ENCODE results near the gene NTPCR. TPM values are rescaled to one million over a fixed set of nuclear protein-coding genes. Genes with fewer than 3 reads are reported as not detected.

The NTPCR gene
- total RNA-seq, 1 donor from 2014 or later: 29.5 TPM

GRCh38 chr1:232958067-232958466 is 7.7 kb downstream of the NTPCR start:
- H3K36me3 ChIP-seq: peaks cover 32% of the 10 kb centered on the region
- no peaks in the 10 kb centered on the region for H3K27me3 ChIP-seq (ENCODE audit: low read depth)
- no peak for ATAC-seq
- intact Hi-C loops (cut with DNase I): no loop called here
- TF ChIP-seq CTCF (IDR thresholded peaks at IDR 0.05): no peak
- H3K9me3 ChIP-seq: peaks cover 5% of the 10 kb centered on the region
- no peak overlapping the region for H3K4me3 ChIP-seq
- H3K4me1 ChIP-seq: peaks cover 8% of the 10 kb centered on the region
- no peak overlapping the region for H3K27ac ChIP-seq
- no peak for DNase-seq

GRCh38 chr1:232962761-232963745 is 12.6 kb downstream of the NTPCR start:
- no peak for TF ChIP-seq CTCF (IDR thresholded peaks at IDR 0.05)
- intact Hi-C loops (cut with DNase I): no loop called here
- Histone ChIP-seq H3K27ac (peak overlapping the region; percentile 47), H3K36me3 (peaks cover 17% of the 10 kb centered on the region), H3K9me3 (peaks cover 4% of the 10 kb centered on the region), H3K4me1 (peaks cover 31% of the 10 kb centered on the region), H3K4me3 (no peak overlapping the region), H3K27me3 (ENCODE audit: low read depth) (no peaks in the 10 kb centered on the region)
- no peak for DNase-seq
- peak; percentile 44 to 59 for ATAC-seq

GRCh38 chr1:232964601-232965000 is 14.2 kb downstream of the NTPCR start:
- H3K4me3 ChIP-seq: no peak overlapping the region
- peaks cover 6% of the 10 kb centered on the region for H3K36me3 ChIP-seq
- no peak overlapping the region for H3K27ac ChIP-seq
- peaks cover 37% of the 10 kb centered on the region for H3K4me1 ChIP-seq
- no peaks in the 10 kb centered on the region for H3K9me3 ChIP-seq
- H3K27me3 ChIP-seq (ENCODE audit: low read depth): no peaks in the 10 kb centered on the region
- no peak for TF ChIP-seq CTCF (IDR thresholded peaks at IDR 0.05)
- no peak for DNase-seq
- ATAC-seq: no peak
- intact Hi-C loops (cut with DNase I): no loop called here

- H3K9me3 ChIP-seq: no peaks in the 10 kb centered on the region
- no peaks in the 10 kb centered on the region for H3K27me3 ChIP-seq (ENCODE audit: low read depth)
- no peak for TF ChIP-seq CTCF (IDR thresholded peaks at IDR 0.05)
- peak overlapping the region; percentile 50 for H3K27ac ChIP-seq
- no peak overlapping the region for H3K4me3 ChIP-seq
- peaks cover 9% of the 10 kb centered on the region for H3K36me3 ChIP-seq
- no peak for ATAC-seq
- peaks cover 37% of the 10 kb centered on the region for H3K4me1 ChIP-seq
- no peak for DNase-seq
- intact Hi-C loops (cut with DNase I): no loop called here
Measured at GRCh38 chr1:232965124-232965911, 14.9 kb downstream of the NTPCR start.

GRCh38 chr1:232965912-232966217 is 15.5 kb downstream of the NTPCR start:
- ATAC-seq (no peak), DNase-seq (no peak)
- Histone ChIP-seq H3K36me3 (peaks cover 15% of the 10 kb centered on the region), H3K27me3 (ENCODE audit: low read depth) (no peaks in the 10 kb centered on the region), H3K4me1 (peaks cover 37% of the 10 kb centered on the region), H3K27ac (peak overlapping the region; percentile 50), H3K9me3 (no peaks in the 10 kb centered on the region), H3K4me3 (no peak overlapping the region)
- intact Hi-C loops (cut with DNase I): no loop called here
- TF ChIP-seq CTCF (IDR thresholded peaks at IDR 0.05): no peak
